ENCODE data around the gene KLHL35. TPM values are rescaled to one million over a fixed set of nuclear protein-coding genes. Genes with fewer than 3 reads are reported as not detected.
"Not testable (repeated sequence)": the region's sequence is repeated elsewhere in the genome, so short reads cannot be mapped to it uniquely, and the experiment has no call there.

KLHL35 gene
- total RNA-seq, 1 experiment from 2014 or later: 1.3 TPM

DNA sequence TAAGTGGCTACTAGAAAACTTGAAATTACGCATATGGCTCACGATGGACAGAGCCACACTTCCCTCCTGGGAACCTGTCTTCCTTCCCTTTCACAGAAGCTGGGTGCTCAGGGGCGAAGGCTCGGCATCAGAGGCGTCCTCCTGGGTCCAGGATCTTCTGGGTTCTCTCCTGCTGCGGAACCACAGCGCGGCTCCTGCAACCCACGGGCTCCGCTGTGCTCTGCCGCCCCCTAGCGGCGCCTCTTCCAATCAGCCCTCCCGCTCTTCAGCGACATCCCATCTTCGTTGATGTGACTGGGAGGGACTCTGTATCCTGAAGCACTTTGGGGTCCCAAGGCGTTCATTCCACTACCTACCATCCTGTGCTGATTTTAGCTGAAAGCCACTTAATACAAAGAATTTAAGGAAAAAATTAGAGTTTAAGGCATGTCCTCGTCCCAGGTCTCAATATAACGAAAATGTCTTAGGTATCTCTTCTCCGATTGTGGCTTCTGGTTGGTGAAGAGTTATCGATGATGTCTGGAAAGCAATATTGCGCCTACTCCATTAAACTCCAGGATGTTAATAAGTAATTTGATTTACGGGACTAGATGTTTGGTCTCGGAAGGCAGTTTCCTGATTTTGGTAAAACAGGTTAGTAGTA lies 48.4 kb downstream of the KLHL35 start:
- no peak overlapping the region for H3K4me3 Mint-ChIP-seq (ENCODE audit: low read depth, unreplicated experiment)
- TF ChIP-seq, protein P1, sequence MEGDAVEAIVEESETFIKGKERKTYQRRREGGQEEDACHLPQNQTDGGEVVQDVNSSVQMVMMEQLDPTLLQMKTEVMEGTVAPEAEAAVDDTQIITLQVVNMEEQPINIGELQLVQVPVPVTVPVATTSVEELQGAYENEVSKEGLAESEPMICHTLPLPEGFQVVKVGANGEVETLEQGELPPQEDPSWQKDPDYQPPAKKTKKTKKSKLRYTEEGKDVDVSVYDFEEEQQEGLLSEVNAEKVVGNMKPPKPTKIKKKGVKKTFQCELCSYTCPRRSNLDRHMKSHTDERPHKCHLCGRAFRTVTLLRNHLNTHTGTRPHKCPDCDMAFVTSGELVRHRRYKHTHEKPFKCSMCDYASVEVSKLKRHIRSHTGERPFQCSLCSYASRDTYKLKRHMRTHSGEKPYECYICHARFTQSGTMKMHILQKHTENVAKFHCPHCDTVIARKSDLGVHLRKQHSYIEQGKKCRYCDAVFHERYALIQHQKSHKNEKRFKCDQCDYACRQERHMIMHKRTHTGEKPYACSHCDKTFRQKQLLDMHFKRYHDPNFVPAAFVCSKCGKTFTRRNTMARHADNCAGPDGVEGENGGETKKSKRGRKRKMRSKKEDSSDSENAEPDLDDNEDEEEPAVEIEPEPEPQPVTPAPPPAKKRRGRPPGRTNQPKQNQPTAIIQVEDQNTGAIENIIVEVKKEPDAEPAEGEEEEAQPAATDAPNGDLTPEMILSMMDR (IDR thresholded peaks at IDR 0.05; ENCODE audit: unreplicated experiment): peak; percentile 97
- no peak overlapping the region for H3K27ac Mint-ChIP-seq (ENCODE audit: unreplicated experiment)
- no peaks in the 10 kb centered on the region for H3K27me3 Mint-ChIP-seq (ENCODE audit: unreplicated experiment)
- no TSS peak for BruUV-seq (replicated peaks)
- intact Hi-C loops (cut with micrococcal nuclease; ENCODE audit: unreplicated experiment): loop anchor here (1.0 to 5.0 kb wide), 3 partner anchors 42 to 104 kb away; no protein-coding TSS in a partner anchor
- CTCF ChIA-PET: interaction anchor here (0.6 kb wide), 1 partner anchor 57 kb away, joined by 3 read pairs; no protein-coding TSS in a partner anchor
- peaks cover 19% of the 10 kb centered on the region for H3K4me1 Mint-ChIP-seq (ENCODE audit: low read depth, unreplicated experiment)
- peak; percentile 78 for DNase-seq
- no peaks in the 10 kb centered on the region for H3K9me3 Mint-ChIP-seq (ENCODE audit: low read depth, unreplicated experiment)
- no peaks in the 10 kb centered on the region for H3K36me3 Mint-ChIP-seq (ENCODE audit: insufficient read depth, unreplicated experiment)

DNA sequence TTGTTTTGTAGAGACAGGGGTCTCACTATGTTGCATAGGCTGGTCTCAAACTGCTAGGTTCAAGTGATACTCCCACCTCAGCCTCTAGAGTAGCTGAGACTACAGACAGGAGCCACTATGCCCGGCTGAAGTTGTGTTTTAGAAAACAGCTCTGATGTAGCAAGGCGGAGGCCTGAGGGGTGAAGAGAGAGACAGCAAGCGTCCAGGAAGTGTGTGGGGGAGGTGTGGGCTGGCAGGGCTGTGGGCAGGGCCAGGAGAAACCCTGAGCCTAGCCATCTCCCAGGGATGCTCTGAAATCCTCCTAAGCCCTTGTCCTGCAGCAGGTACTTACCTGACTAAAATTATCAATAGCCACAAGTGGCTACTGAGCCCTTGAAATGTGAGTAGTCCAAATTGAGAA lies 49.8 kb downstream of the KLHL35 start:
- Mint-ChIP-seq H3K27ac (ENCODE audit: unreplicated experiment) (no peak overlapping the region), H3K27me3 (ENCODE audit: unreplicated experiment) (no peaks in the 10 kb centered on the region), H3K9me3 (ENCODE audit: low read depth, unreplicated experiment) (no peaks in the 10 kb centered on the region), H3K4me3 (ENCODE audit: low read depth, unreplicated experiment) (no peak overlapping the region), H3K36me3 (ENCODE audit: insufficient read depth, unreplicated experiment) (no peaks in the 10 kb centered on the region), H3K4me1 (ENCODE audit: low read depth, unreplicated experiment) (peaks cover 19% of the 10 kb centered on the region)
- DNase-seq: no peak
- CTCF ChIA-PET: interaction anchor here (0.6 to 1.4 kb wide), 2 partner anchors 103 to 122 kb away, joined by 4 read pairs; no protein-coding TSS in a partner anchor
- intact Hi-C loops (cut with micrococcal nuclease; ENCODE audit: unreplicated experiment): loop anchor here (5.0 kb wide), 1 partner anchor 41 kb away; no protein-coding TSS in a partner anchor
- no TSS peak for BruUV-seq (replicated peaks)
- TF ChIP-seq, protein P1 (IDR thresholded peaks at IDR 0.05; ENCODE audit: unreplicated experiment): no peak

DNA sequence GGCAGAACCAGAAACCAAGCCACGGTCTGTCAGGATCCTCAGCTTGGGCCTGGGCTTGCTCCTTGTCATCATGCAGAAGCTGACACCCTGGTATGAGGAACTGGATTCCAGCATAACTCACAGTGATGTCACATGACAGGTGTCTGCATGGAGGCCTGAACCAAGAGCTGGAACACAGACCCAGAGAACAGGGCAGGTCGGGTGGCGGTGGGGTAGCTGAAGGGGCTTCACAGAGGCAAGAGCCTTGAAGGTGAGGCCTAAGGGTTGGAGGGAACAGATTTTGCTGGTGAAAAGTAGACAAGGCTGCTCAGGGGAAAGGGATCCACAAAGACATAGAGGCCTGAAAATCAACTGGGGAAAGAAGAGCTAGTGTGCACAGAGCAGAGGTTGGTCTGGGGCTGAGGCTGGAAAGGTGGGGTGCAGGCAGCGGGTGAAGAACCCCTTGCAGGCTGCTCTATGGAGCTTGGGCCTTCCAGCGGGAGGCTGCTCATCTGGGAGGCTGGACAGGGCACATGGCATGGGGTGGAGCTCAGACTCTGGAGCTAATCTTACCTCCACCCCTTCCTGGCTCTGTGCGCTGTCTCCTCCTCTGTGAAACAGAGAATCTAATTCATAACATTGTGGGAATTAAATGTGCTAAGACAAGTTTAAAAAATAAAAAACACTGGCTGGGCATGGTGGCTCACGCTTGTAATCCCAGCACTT lies 52.1 kb downstream of the KLHL35 start:
- BruUV-seq (replicated peaks): no TSS peak
- H3K4me1 Mint-ChIP-seq (ENCODE audit: low read depth, unreplicated experiment): peaks cover 19% of the 10 kb centered on the region
- peak overlapping the region; percentile 52 for H3K27ac Mint-ChIP-seq (ENCODE audit: unreplicated experiment)
- no peaks in the 10 kb centered on the region for H3K27me3 Mint-ChIP-seq (ENCODE audit: unreplicated experiment)
- no peaks in the 10 kb centered on the region for H3K36me3 Mint-ChIP-seq (ENCODE audit: insufficient read depth, unreplicated experiment)
- CTCF ChIA-PET: interaction anchor here (0.5 to 2.2 kb wide), 11 partner anchors 9 to 101 kb away, joined by 3 to 8 read pairs (median 4); no protein-coding TSS in a partner anchor
- TF ChIP-seq, protein P1 (IDR thresholded peaks at IDR 0.05; ENCODE audit: unreplicated experiment): no peak
- H3K4me3 Mint-ChIP-seq (ENCODE audit: low read depth, unreplicated experiment): no peak overlapping the region
- H3K9me3 Mint-ChIP-seq (ENCODE audit: low read depth, unreplicated experiment): no peaks in the 10 kb centered on the region
- peak; percentile 64 for DNase-seq
- intact Hi-C loops (cut with micrococcal nuclease; ENCODE audit: unreplicated experiment): loop anchor here (5.0 kb wide), 1 partner anchor 39 kb away; no protein-coding TSS in a partner anchor

DNA sequence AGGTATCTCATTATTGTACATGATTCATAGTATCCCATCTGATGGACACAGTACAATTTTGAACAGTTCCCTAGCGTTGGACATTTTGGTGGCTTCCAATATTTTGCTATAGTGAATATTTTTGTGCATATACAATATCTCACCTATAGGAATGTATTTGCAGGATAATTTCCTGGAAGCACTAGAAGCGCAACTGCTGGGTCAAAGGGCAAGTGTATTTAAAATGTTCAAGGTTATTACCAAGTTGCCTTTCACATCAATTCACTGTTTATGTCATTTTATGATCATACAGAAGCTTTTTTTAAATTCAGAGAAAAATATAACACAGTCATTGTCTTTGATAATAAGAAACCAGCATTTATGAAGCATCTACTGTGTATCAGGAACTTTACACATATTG lies 52.8 kb downstream of the KLHL35 start:
- intact Hi-C loops (cut with micrococcal nuclease; ENCODE audit: unreplicated experiment): loop anchor here (5.0 kb wide), 1 partner anchor 38 kb away; no protein-coding TSS in a partner anchor
- CTCF ChIA-PET: interaction anchor here (0.5 to 2.2 kb wide), 6 partner anchors 28 to 100 kb away, joined by 3 to 8 read pairs (median 7); no protein-coding TSS in a partner anchor

DNA sequence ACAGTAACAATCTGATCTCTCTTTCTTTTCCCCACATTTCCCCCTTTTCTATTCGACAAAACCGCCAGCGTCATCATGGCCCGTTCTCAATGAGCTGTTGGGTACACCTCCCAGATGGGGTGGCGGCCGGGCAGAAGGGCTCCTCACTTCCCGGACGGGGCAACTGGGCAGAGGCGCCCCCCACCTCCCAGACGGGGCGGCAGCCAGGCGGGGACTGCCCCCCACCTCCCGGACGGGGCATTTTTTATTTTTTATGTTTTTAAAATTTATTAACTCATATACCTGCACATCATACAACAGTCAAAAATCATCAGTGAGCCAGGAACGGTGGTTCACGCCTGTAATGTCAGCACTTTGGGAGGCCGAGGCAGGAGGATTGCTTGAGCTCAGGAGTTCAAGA lies 54.2 kb downstream of the KLHL35 start:
- CTCF ChIA-PET; H3K27me3 Mint-ChIP-seq (ENCODE audit: unreplicated experiment); H3K36me3 Mint-ChIP-seq (ENCODE audit: insufficient read depth, unreplicated experiment); H3K9me3 Mint-ChIP-seq (ENCODE audit: low read depth, unreplicated experiment); DNase-seq; H3K4me3 Mint-ChIP-seq (ENCODE audit: low read depth, unreplicated experiment); BruUV-seq (replicated peaks); H3K27ac Mint-ChIP-seq (ENCODE audit: unreplicated experiment); intact Hi-C loops (cut with micrococcal nuclease; ENCODE audit: unreplicated experiment): not testable (repeated sequence)
- peaks cover 11% of the 10 kb centered on the region for H3K4me1 Mint-ChIP-seq (ENCODE audit: low read depth, unreplicated experiment)

More for the DNA sequence above, 52.8 kb downstream of the KLHL35 start:
- TF ChIP-seq, protein P1 (IDR thresholded peaks at IDR 0.05; ENCODE audit: unreplicated experiment): no peak
- no peaks in the 10 kb centered on the region for H3K9me3 Mint-ChIP-seq (ENCODE audit: low read depth, unreplicated experiment)
- no peak overlapping the region for H3K4me3 Mint-ChIP-seq (ENCODE audit: low read depth, unreplicated experiment)
- H3K27me3 Mint-ChIP-seq (ENCODE audit: unreplicated experiment): no peaks in the 10 kb centered on the region
- BruUV-seq (replicated peaks): no TSS peak
- H3K36me3 Mint-ChIP-seq (ENCODE audit: insufficient read depth, unreplicated experiment): no peaks in the 10 kb centered on the region
- no peak for DNase-seq
- peaks cover 19% of the 10 kb centered on the region for H3K4me1 Mint-ChIP-seq (ENCODE audit: low read depth, unreplicated experiment)
- H3K27ac Mint-ChIP-seq (ENCODE audit: unreplicated experiment): no peak overlapping the region

All from Calu3 (cell line).